Right ventricle myocardium inferior (tissue), 1 donor: Measurements from ENCODE around the gene GRIN2A. TPM values are rescaled to one million over a fixed set of nuclear protein-coding genes. Genes with fewer than 3 reads are reported as not detected.

Source experiments
- ATAC-seq: fragments of 200-7000 bp; cut with Tn5 transposase; one replicate; pipeline ENCODE4 v1.9.1; 2020; ENCODE audit warnings: mild to moderate bottlenecking, moderate library complexity
- DNase-seq: peaks from one replicate; pipeline ENCODE4 v3.0.0; 2021; ENCODE audit errors: missing footprints
- intact Hi-C: fragments of 100-400 bp; cut with DNase I; formaldehyde crosslinking; loops from one replicate; pipeline ENCODE4 v1.11.0; 2022
- total RNA-seq: library from RNA; stranded (reverse); fragmentation: NEBNext Ultra II Directional; extraction: Animal tissue kit (Norgen Biotek cat#: 25700); gene quantifications from one replicate; pipeline ENCODE4 v1.2.1, GENCODE V29; 2021
- donor health status: DM: no; HTN: yes; CAD: no; lungs with severe emphysema.

The GRIN2A gene
- total RNA-seq, 1 donor from 2014 or later: 4.3 TPM

DNA sequence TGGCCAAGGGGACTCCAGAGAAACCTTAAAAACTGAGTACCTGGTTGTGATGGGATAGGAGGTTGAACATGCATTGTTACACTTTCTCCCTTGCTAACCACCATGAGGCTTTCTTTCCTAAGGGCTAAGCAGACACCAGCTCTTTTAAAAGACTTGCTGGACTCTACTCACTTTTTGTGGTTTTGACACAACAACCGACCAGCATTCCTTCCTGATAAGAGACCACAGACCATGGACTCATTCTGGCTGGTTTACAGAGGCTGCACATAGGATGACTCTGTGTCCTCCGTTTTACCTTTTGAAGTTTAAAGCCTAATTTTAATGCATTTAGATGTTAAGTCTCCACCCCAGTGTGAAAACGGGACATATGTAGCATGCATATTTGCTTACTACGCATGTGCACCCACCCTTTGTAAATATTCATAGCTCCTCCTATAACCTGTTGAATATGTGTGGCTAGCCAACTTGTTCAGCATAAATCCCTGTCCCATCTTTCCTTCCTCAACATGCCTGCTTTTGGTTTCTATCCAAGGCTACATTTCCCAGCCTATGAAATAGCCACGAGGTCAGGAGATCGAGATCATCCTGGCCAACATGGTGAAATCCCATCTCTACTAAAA, 475.9 kb downstream of the GRIN2A start:
- DNase-seq (no peak), ATAC-seq (no peak)
- intact Hi-C loops: no loop called here

DNA sequence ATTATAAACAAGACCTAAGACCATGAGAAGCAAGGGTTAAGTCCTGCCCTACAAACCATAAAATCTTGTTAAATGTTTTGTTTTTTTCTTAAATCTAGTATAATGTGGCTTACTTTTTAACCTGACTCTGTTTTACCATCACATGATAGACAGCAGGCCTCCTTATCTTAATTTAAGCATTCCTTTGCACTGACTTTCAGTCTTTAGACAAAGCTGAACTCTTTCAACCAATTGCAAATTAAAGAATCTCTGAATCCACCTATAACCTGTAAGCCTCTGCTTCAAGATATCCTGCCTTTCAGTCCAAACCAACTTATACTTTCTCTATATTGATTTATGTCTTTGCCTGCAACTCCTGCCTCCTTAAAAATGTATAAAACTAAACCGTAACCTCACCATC, 478.5 kb downstream of the GRIN2A start:
- no peak for DNase-seq
- ATAC-seq: no peak
- intact Hi-C loops: no loop called here

Other genes with a start within 250 kb of the GRIN2A start
- gene ATF7IP2, start 203.6 kb upstream of the GRIN2A start, total RNA-seq: 43.0 TPM